Prostate gland (tissue), 2 donors: ENCODE measurements around the gene APOA1.

ENCODE experiments used
- CTCF ChIP-seq, 4 experiments: fragments of 200-600 bp in 2 of 4; fragments of 450-650 bp in 2 of 4; sonication (generic) in 2 of 4; IDR thresholded peaks; 1 replicate in 3 of 4; 2 replicates in 1 of 4; pipeline ENCODE4 v1.5.1; 2016 to 2019; ENCODE audit warnings: antibody characterized with exemption in 4 of 4, mild to moderate bottlenecking in 2 of 4, moderate library complexity in 2 of 4
- POLR2A ChIP-seq: fragments of 450-650 bp; IDR thresholded peaks from one replicate; pipeline ENCODE4 v1.6.1; 2016; ENCODE audit warnings: antibody characterized with exemption, mild to moderate bottlenecking
- POLR2AphosphoS5 ChIP-seq: sonication (generic); formaldehyde crosslinking; IDR thresholded peaks from one replicate; pipeline ENCODE4 v1.6.1; 2017; ENCODE audit warnings: antibody characterized with exemption

DNA sequence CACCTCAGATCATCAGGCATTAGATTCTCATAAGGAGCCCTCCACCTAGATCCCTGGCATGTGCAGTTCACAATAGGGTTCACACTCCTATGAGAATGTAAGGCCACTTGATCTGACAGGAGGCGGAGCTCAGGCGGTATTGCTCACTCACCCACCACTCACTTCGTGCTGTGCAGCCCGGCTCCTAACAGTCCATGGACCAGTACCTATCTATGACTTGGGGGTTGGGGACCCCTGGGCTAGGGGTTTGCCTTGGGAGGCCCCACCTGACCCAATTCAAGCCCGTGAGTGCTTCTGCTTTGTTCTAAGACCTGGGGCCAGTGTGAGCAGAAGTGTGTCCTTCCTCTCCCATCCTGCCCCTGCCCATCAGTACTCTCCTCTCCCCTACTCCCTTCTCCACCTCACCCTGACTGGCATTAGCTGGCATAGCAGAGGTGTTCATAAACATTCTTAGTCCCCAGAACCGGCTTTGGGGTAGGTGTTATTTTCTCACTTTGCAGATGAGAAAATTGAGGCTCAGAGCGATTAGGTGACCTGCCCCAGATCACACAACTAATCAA, 5.6 kb downstream of the APOA1 start:
- TF ChIP-seq CTCF (IDR thresholded peaks at IDR 0.05) (no peak), POLR2A (no peak), POLR2AphosphoS5 (no peak)
